HG02763 (cell line): ENCODE results near the gene PSORS1C1.
"Not testable (repeated sequence)": the region's sequence is repeated elsewhere in the genome, so short reads cannot be mapped to it uniquely, and the experiment has no call there.

Source experiments
- ATAC-seq: cut with Tn5 transposase; IDR thresholded peaks from one replicate; pipeline ENCODE4 v1.9.1; 2021; ENCODE audit warnings: mild to moderate bottlenecking, moderate library complexity; ENCODE audit not compliant: unreplicated experiment

PSORS1C1 gene

GRCh38 chr6:31157513-31158139 is 43.0 kb downstream of the PSORS1C1 start, which contains the start of gene CCHCR1:
CCHCR1 (minus strand) TSS chr6:31157802; CDS start chr6:31157600, 202 bp downstream.
- no peak for ATAC-seq

GRCh38 chr6:31158140-31158862 is 43.7 kb downstream of the PSORS1C1 start, which contains the start of gene TCF19:
TCF19 (plus strand) TSS chr6:31158589; CDS start chr6:31159470, 881 bp downstream.
- ATAC-seq: peak; percentile 91

- ATAC-seq: no peak
Measured at GRCh38 chr6:31158863-31159855, 44.6 kb downstream of the PSORS1C1 start.

GRCh38 chr6:31161216-31162126 is 46.9 kb downstream of the PSORS1C1 start:
- ATAC-seq: no peak

GRCh38 chr6:31162463-31163165 is 48.0 kb downstream of the PSORS1C1 start:
- no peak for ATAC-seq

- no peak for ATAC-seq
Measured at GRCh38 chr6:31163922-31164321, 49.3 kb downstream of the PSORS1C1 start.

- not testable (repeated sequence) for ATAC-seq
Measured at GRCh38 chr6:31164475-31165063, 50.0 kb downstream of the PSORS1C1 start.

- peak; percentile 52 for ATAC-seq
Measured at GRCh38 chr6:31165064-31165832, 50.6 kb downstream of the PSORS1C1 start.

- no peak for ATAC-seq
Measured at GRCh38 chr6:31165986-31166385, 51.4 kb downstream of the PSORS1C1 start.

- ATAC-seq: no peak
Measured at GRCh38 chr6:31168606-31169005, 54.0 kb downstream of the PSORS1C1 start.

GRCh38 chr6:31169123-31169857 is 54.7 kb downstream of the PSORS1C1 start:
- ATAC-seq: no peak

GRCh38 chr6:31169858-31170599 is 55.4 kb downstream of the PSORS1C1 start:
- not testable (repeated sequence) for ATAC-seq

- ATAC-seq: no peak
Measured at GRCh38 chr6:31170600-31170881, 55.9 kb downstream of the PSORS1C1 start, which contains the start of gene POU5F1. POU5F1 (minus strand) TSS chr6:31170682; CDS start chr6:31170620, 62 bp downstream.

GRCh38 chr6:31170987-31171671 is 56.5 kb downstream of the PSORS1C1 start:
- ATAC-seq: no peak

- no peak for ATAC-seq
Measured at GRCh38 chr6:31171931-31172905, 57.6 kb downstream of the PSORS1C1 start.
